SK-N-MC (cell line): ENCODE results near the gene VSIR.

ENCODE experiments used
- DNase-seq: peaks from one replicate; pipeline ENCODE4 v3.0.0-alpha.2; 2011; ENCODE audit warnings: low read depth, low spot score
- H3K27ac ChIP-seq: fragments of 200-600 bp; sonication (generic); 2 replicates; pipeline ENCODE4 v1.5.1; 2016; ENCODE audit warnings: mixed run types
- H3K36me3 ChIP-seq: fragments of 200-600 bp; sonication (generic); 2 replicates; pipeline ENCODE4 v1.6.1; 2017; ENCODE audit warnings: antibody characterized with exemption, low read length, mixed read lengths; ENCODE audit not compliant: insufficient read depth
- H3K4me3 ChIP-seq: fragments of 200-600 bp; sonication (generic); 2 replicates; pipeline ENCODE4 v1.5.1; 2016
- H3K9ac ChIP-seq: fragments of 200-600 bp; sonication (generic); 2 replicates; pipeline ENCODE4 v1.8.0; 2017; ENCODE audit warnings: mixed run types, mixed read lengths; ENCODE audit not compliant: insufficient read length
- H3K9me3 ChIP-seq: fragments of 200-600 bp; sonication (generic); 2 replicates; pipeline ENCODE4 v1.6.1; 2017; ENCODE audit warnings: low read depth, mild to moderate bottlenecking, antibody characterized with exemption, low read length, moderate library complexity, mixed read lengths
- EZH2 ChIP-seq: fragments of 200-600 bp; sonication (generic); IDR thresholded peaks from one replicate; pipeline ENCODE4 v1.6.1; 2017; ENCODE audit warnings: antibody characterized with exemption
- FOXP2 ChIP-seq: optimal IDR thresholded peaks from 2 replicates; pipeline ENCODE3; 2011; ENCODE audit warnings: mild to moderate bottlenecking, moderate library complexity; ENCODE audit not compliant: insufficient read depth; ENCODE audit errors: extremely low read length, control extremely low read depth
- POLR2AphosphoS5 ChIP-seq: IDR thresholded peaks from 2 replicates; pipeline ENCODE4 v1.6.1; 2012; ENCODE audit warnings: mild to moderate bottlenecking, low read depth, low read length, borderline replicate concordance

The VSIR gene

GRCh38 chr10:71753960-71754505, 19.3 kb downstream of the VSIR start:
- Histone ChIP-seq H3K36me3 (no peaks in the 10 kb centered on the region), H3K9ac (no peak overlapping the region)
- no peak for TF ChIP-seq FOXP2
- TF ChIP-seq POLR2AphosphoS5 = no peak
- no peak for TF ChIP-seq EZH2

GRCh38 chr10:71753091-71753959, 20.0 kb downstream of the VSIR start:
- no peak for DNase-seq
- Histone ChIP-seq H3K9me3 (no peaks in the 10 kb centered on the region), H3K27ac (no peak overlapping the region), H3K36me3 (no peaks in the 10 kb centered on the region), H3K9ac (no peak overlapping the region), H3K4me3 (no peak overlapping the region)
- TF ChIP-seq FOXP2 = no peak
- TF ChIP-seq POLR2AphosphoS5 = no peak
- TF ChIP-seq EZH2 = no peak

More at GRCh38 chr10:71753960-71754505, 19.3 kb downstream of the VSIR start:
- H3K9me3 ChIP-seq = no peaks in the 10 kb centered on the region
- no peak overlapping the region for H3K4me3 ChIP-seq
- no peak overlapping the region for H3K27ac ChIP-seq
- no peak for DNase-seq

GRCh38 chr10:71752391-71753090, 20.8 kb downstream of the VSIR start:
- Histone ChIP-seq H3K36me3 (no peaks in the 10 kb centered on the region), H3K9me3 (no peaks in the 10 kb centered on the region), H3K9ac (no peak overlapping the region), H3K27ac (no peak overlapping the region), H3K4me3 (no peak overlapping the region)
- no peak for DNase-seq
- no peak for TF ChIP-seq POLR2AphosphoS5
- TF ChIP-seq FOXP2 = no peak
- TF ChIP-seq EZH2 = no peak

GRCh38 chr10:71751515-71752224, 21.6 kb downstream of the VSIR start:
- Histone ChIP-seq H3K27ac (no peak overlapping the region), H3K9ac (no peak overlapping the region), H3K9me3 (no peaks in the 10 kb centered on the region), H3K36me3 (no peaks in the 10 kb centered on the region), H3K4me3 (no peak overlapping the region)
- TF ChIP-seq POLR2AphosphoS5 (no peak), FOXP2 (no peak), EZH2 (no peak)
- DNase-seq = no peak

GRCh38 chr10:71750986-71751385, 22.3 kb downstream of the VSIR start:
- Histone ChIP-seq H3K9me3 (no peaks in the 10 kb centered on the region), H3K27ac (no peak overlapping the region), H3K4me3 (no peak overlapping the region), H3K36me3 (no peaks in the 10 kb centered on the region), H3K9ac (no peak overlapping the region)
- no peak for DNase-seq
- TF ChIP-seq EZH2 (no peak), POLR2AphosphoS5 (no peak), FOXP2 (no peak)

GRCh38 chr10:71750124-71750841, 23.0 kb downstream of the VSIR start:
- Histone ChIP-seq H3K27ac (no peak overlapping the region), H3K4me3 (no peak overlapping the region), H3K9me3 (no peaks in the 10 kb centered on the region), H3K36me3 (no peaks in the 10 kb centered on the region), H3K9ac (no peak overlapping the region)
- TF ChIP-seq EZH2 = no peak
- no peak for TF ChIP-seq FOXP2
- TF ChIP-seq POLR2AphosphoS5 = no peak
- no peak for DNase-seq

- H3K27ac ChIP-seq = no peak overlapping the region
- no peak for DNase-seq
- TF ChIP-seq POLR2AphosphoS5 (no peak), FOXP2 (no peak), EZH2 (no peak)
- H3K36me3 ChIP-seq = no peaks in the 10 kb centered on the region
- no peak overlapping the region for H3K9ac ChIP-seq
- no peaks in the 10 kb centered on the region for H3K9me3 ChIP-seq
- H3K4me3 ChIP-seq = no peak overlapping the region
Measured at GRCh38 chr10:71749396-71749795, 23.9 kb downstream of the VSIR start.

GRCh38 chr10:71748671-71749191, 24.6 kb downstream of the VSIR start:
- H3K9me3 ChIP-seq = no peaks in the 10 kb centered on the region
- DNase-seq = no peak
- H3K4me3 ChIP-seq = no peak overlapping the region
- H3K36me3 ChIP-seq = no peaks in the 10 kb centered on the region
- H3K27ac ChIP-seq = no peak overlapping the region
- no peak overlapping the region for H3K9ac ChIP-seq
- TF ChIP-seq POLR2AphosphoS5 = no peak
- no peak for TF ChIP-seq EZH2
- TF ChIP-seq FOXP2 = no peak
